ENCODE results near the gene C4orf17. TPM values are rescaled to one million over a fixed set of nuclear protein-coding genes. Genes with fewer than 3 reads are reported as not detected.
A peak's percentile ranks its signal among the peaks of the same experiment; 100 is the strongest.

The C4orf17 gene
- total RNA-seq, 1 donor from 2014 or later = not detected

DNA sequence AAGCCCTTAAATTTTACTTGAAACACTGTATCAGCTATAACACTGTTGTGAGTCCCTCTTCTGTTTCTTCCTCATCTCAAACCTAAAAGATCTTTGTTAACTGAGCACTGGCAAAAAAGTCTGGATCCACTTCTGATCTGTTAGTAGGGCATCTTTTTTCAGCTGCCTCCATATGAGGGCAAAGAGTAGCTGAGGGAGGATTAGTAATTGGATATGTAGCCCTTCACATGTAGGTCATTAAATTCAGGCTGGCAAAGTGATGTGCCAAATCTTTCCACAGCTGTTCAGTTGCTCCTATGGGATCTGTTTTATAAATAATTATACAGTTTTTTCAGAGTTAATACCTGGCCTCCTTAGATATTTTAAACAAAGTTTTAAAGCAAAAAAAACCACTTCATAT lies 54.1 kb downstream of the C4orf17 start:
- peaks cover 20% of the 10 kb centered on the region for H3K27me3 Mint-ChIP-seq
- H3K4me3 Mint-ChIP-seq = peak overlapping the region; percentile 22
- intact Hi-C loops (cut with micrococcal nuclease) = loop anchor here (1.0 to 10.0 kb wide), 7 partner anchors 291 to 1303 kb away; partner anchors contain the start of genes ADH5, EIF4E, METAP1 and RAP1GDS1
- peaks cover 16% of the 10 kb centered on the region for H3K4me1 Mint-ChIP-seq
- peaks cover 3% of the 10 kb centered on the region for H3K36me3 Mint-ChIP-seq (ENCODE audit: low read depth)
- H3K27ac Mint-ChIP-seq = no peak overlapping the region
- no peaks in the 10 kb centered on the region for H3K9me3 Mint-ChIP-seq
- DNase-seq = no peak

DNA sequence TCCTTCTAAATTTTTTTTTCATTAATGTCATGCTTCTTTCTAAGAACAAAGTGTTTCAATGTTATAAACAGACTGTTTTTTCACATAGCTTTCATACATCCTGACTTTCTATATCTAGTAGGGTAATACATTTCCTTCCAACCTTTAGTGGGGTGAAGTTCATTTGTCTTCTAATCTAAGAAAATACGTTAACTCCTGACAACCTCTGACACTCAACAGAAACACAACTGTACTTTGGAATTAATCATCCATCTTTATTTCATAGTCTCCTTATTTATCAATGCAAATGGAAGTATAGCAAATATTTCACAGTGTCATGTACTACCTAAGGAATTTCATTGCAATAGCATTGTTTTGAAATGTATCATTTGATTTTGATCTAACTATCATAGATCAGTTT lies 61.1 kb downstream of the C4orf17 start:
- no peaks in the 10 kb centered on the region for H3K9me3 Mint-ChIP-seq
- H3K36me3 Mint-ChIP-seq (ENCODE audit: low read depth) = no peaks in the 10 kb centered on the region
- peaks cover 2% of the 10 kb centered on the region for H3K4me1 Mint-ChIP-seq
- peaks cover 38% of the 10 kb centered on the region for H3K27me3 Mint-ChIP-seq
- no peak overlapping the region for H3K27ac Mint-ChIP-seq
- intact Hi-C loops (cut with micrococcal nuclease) = no loop called here
- no peak for DNase-seq
- no peak overlapping the region for H3K4me3 Mint-ChIP-seq

DNA sequence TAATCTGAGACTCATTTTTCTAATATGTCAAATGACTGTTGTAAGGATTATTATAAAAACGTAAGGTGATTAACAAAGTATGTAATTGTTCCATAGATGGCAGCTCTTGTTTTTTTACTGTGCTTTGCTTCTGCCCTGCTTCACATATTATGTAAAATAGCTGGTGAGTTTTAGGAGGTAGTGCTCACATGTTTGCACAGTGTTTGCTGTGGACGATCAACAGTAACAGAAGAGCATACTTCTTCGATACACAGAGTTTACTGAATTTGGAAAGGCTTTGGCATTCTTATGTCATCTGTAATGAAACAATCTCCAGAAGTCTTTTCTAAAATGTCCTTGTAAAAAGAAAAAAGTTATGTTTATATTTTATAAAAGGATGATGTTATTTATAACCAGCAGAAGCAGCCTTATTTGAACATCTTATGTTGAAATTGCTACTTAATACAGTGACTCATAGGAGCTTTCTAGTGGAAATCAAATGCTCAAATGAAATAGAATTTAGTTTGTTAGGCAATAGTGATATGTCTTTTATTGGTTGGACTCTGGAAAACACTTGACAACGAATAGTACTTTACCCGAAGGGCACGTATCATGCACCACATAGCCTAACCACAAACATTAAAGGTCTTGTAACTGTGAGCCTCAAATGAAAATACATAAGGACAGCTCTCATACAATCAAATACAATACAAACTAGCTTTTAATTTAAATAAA lies 61.9 kb downstream of the C4orf17 start:
- intact Hi-C loops (cut with micrococcal nuclease) = no loop called here
- no peak for DNase-seq
- no peak overlapping the region for H3K4me3 Mint-ChIP-seq
- H3K9me3 Mint-ChIP-seq = no peaks in the 10 kb centered on the region
- H3K27me3 Mint-ChIP-seq = peaks cover 35% of the 10 kb centered on the region
- H3K27ac Mint-ChIP-seq = no peak overlapping the region
- H3K4me1 Mint-ChIP-seq = peaks cover 2% of the 10 kb centered on the region
- H3K36me3 Mint-ChIP-seq (ENCODE audit: low read depth) = no peaks in the 10 kb centered on the region

DNA sequence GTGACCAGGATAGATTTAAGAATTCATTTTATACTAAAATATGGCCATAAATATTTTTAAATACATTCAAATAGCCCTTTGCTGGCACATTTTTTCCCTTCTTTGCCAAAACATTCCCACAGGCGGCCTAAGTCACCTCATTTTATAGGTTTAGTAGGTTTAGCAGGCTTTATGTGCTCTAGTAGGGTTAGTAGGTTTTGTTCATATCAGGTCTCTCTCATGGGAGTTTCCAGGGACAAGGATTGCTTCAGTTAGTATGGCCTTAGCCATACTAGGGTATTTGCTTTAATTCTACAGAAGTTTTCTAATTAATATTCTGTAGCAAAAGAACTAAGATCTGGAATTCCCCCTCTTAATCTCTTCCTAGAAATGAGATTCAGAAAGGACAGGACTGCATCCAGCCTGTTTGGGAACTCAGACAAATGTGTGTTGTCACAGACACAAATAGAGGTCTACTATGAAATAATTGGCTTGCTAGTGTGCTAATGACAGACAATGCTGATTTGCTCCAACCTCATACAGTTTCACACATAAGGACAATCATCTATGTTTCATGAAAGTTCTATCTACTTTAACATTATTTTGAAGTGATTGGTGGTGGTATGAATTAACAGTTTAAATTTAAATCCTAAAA lies 63.0 kb downstream of the C4orf17 start:
- intact Hi-C loops (cut with micrococcal nuclease) = no loop called here
- no peaks in the 10 kb centered on the region for H3K9me3 Mint-ChIP-seq
- H3K27me3 Mint-ChIP-seq = peaks cover 34% of the 10 kb centered on the region
- no peaks in the 10 kb centered on the region for H3K36me3 Mint-ChIP-seq (ENCODE audit: low read depth)
- H3K4me1 Mint-ChIP-seq = peaks cover 2% of the 10 kb centered on the region
- no peak overlapping the region for H3K4me3 Mint-ChIP-seq
- no peak overlapping the region for H3K27ac Mint-ChIP-seq
- no peak for DNase-seq

DNA sequence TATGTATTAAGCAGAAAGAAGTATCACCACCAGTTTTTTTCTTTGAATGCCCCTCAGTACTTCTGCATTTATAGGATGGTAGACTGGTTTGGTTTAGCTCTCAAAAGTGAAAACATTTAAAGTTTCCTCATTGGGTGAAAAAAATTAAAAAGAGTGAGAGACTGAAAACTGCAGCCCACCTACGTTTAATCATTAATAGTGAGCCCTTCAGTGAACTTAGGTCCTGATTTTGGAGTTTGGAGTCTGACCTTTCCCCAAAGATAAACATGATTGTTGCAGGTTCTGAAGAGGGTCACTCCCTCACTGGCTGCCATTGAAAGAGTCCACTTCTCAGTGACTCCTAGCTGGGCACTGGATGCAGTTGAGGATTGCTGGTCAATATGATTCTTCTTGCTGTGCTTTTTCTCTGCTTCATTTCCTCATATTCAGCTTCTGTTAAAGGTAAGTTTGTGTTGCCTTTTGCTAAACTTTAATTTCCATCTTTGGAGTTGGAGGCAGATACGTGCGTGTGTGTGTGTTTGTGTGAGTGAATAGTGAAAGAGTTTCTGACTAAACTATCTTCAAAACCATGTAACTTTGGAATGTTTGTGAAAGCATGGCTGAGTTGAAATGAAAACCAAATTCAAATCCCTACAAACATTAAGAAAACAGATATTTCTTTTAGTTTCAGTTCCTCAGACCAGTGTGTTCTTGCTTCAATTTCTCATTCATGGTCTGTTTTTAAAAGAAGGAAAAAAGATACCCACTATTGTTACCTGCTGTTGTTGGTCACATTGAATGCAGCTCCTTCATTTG lies 63.9 kb downstream of the C4orf17 start, which contains the start of gene MTTP:
TSS of gene MTTP (plus strand) at position 295 of the 795 bp plus-strand sequence. CDS start at position 381, 86 bp downstream.
- Mint-ChIP-seq H3K9me3 (no peaks in the 10 kb centered on the region), H3K27ac (no peak within 1 kb of the TSS), H3K4me1 (peaks cover 2% of the 10 kb centered on the region), H3K27me3 (peaks cover 35% of the 10 kb centered on the region), H3K36me3 (ENCODE audit: low read depth) (no peaks in the 10 kb centered on the region), H3K4me3 (no peak within 1 kb of the TSS)
- intact Hi-C loops (cut with micrococcal nuclease) = no loop called here
- no peak for DNase-seq

DNA sequence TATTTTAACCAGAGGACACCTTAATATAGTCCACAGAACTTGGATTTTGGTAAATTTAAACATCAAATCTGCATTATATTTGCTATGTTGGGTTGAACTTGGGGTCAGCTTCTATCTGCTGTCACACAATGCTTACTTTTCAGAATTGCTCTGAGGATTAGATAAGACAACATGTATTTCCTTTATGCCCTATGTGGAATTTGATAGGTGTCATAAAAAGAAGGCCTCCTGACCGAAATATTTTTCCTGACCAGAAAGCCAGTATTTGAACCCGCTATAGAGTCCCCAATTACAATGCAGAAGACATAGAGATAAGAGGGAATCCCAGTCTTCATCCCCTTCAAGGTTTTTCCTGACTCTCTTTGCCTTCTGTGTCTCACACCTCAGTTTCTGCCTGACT lies 67.9 kb downstream of the C4orf17 start:
- Mint-ChIP-seq H3K4me1 (peaks cover 2% of the 10 kb centered on the region), H3K27me3 (peaks cover 26% of the 10 kb centered on the region), H3K36me3 (ENCODE audit: low read depth) (no peaks in the 10 kb centered on the region), H3K27ac (no peak overlapping the region), H3K9me3 (no peaks in the 10 kb centered on the region), H3K4me3 (no peak overlapping the region)
- no peak for DNase-seq
- intact Hi-C loops (cut with micrococcal nuclease) = no loop called here

DNA sequence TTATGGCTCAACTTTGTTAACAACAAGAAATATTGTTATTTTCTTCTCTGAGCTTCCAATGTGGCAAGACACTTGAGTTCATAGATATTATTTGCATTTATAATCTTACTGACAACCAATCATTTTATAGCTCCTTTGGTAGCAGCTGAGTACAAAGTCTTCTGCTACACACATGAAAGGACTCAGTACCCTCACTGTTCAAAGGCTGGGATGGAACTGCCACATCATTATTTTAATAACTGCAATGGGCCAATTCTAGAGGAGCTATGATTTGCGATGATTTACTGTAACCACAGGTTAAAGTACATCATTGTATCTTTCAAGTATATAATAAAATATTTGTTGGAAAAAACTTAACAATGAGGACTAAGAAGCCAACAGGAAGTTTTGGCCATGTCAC lies 74.7 kb downstream of the C4orf17 start:
- intact Hi-C loops (cut with micrococcal nuclease) = no loop called here
- Mint-ChIP-seq H3K27me3 (peaks cover 16% of the 10 kb centered on the region), H3K36me3 (ENCODE audit: low read depth) (no peaks in the 10 kb centered on the region), H3K4me3 (no peak overlapping the region), H3K9me3 (no peaks in the 10 kb centered on the region), H3K27ac (no peak overlapping the region), H3K4me1 (no peaks in the 10 kb centered on the region)
- DNase-seq = no peak

DNA sequence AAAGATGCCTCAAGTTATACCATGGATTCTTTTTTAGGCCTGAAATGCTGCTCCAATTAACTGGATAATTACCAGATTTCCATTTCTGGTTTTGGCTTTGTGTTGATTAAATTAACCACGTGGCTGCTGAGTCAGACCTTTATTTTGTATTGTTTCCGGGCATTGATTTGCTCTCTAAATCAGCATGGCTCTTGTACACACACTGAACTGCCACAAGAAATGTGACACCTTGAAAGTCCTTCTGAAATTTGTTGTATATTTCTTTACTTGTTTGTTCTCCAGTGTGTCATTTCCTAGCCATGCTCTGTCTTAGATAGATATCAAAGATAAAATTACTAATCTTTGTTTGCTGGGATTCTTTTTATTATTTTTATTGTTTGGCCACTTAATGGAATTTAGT lies 75.5 kb downstream of the C4orf17 start:
- no peak overlapping the region for H3K27ac Mint-ChIP-seq
- no peaks in the 10 kb centered on the region for H3K9me3 Mint-ChIP-seq
- no peak for DNase-seq
- no peaks in the 10 kb centered on the region for H3K4me1 Mint-ChIP-seq
- peaks cover 13% of the 10 kb centered on the region for H3K27me3 Mint-ChIP-seq
- no peak overlapping the region for H3K4me3 Mint-ChIP-seq
- no peaks in the 10 kb centered on the region for H3K36me3 Mint-ChIP-seq (ENCODE audit: low read depth)
- intact Hi-C loops (cut with micrococcal nuclease) = no loop called here

DNA sequence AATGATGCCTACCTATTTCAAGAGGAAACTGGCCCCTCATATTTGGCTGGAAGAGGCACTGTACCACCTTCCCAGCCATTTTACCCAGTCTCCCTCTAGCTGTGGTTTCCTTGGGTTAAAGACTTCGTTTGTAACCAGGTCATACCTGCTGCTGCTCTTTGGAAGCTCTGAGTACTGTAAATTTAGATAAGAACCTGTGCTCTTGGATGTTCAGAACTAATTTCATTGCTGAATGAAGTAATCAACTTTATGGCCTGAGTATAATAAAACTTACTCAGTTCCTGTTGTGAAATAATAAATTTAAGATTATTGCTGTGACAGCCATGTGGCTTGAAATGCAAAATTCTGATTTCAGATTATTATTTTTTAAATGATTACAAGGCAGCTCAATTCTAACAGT lies 76.0 kb downstream of the C4orf17 start:
- H3K4me1 Mint-ChIP-seq = no peaks in the 10 kb centered on the region
- H3K27me3 Mint-ChIP-seq = peaks cover 13% of the 10 kb centered on the region
- no peak for DNase-seq
- no peaks in the 10 kb centered on the region for H3K36me3 Mint-ChIP-seq (ENCODE audit: low read depth)
- H3K9me3 Mint-ChIP-seq = no peaks in the 10 kb centered on the region
- H3K27ac Mint-ChIP-seq = no peak overlapping the region
- no peak overlapping the region for H3K4me3 Mint-ChIP-seq
- intact Hi-C loops (cut with micrococcal nuclease) = no loop called here

DNA sequence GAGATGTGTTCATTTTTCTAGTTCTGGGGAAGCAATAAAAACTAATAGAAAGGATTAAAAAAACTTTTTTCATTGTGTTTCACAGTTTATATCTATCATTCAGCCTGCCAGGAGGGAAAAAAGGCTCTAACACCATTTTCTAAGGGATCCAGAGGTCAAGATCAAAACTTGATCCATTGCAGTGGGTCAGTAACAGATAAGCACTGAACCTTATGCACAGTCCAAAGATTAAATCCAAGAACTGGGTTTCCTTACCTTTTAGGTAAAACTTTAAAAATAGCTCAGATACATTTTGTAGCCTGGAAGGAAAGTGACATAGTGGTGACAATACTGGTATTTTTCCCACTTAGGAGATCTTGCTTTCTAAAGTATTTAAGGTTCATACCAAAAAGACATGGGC lies 76.5 kb downstream of the C4orf17 start:
- no peaks in the 10 kb centered on the region for H3K9me3 Mint-ChIP-seq
- H3K27me3 Mint-ChIP-seq = peaks cover 11% of the 10 kb centered on the region
- no peak for DNase-seq
- intact Hi-C loops (cut with micrococcal nuclease) = no loop called here
- H3K4me3 Mint-ChIP-seq = no peak overlapping the region
- no peak overlapping the region for H3K27ac Mint-ChIP-seq
- no peaks in the 10 kb centered on the region for H3K4me1 Mint-ChIP-seq
- H3K36me3 Mint-ChIP-seq (ENCODE audit: low read depth) = no peaks in the 10 kb centered on the region

DNA sequence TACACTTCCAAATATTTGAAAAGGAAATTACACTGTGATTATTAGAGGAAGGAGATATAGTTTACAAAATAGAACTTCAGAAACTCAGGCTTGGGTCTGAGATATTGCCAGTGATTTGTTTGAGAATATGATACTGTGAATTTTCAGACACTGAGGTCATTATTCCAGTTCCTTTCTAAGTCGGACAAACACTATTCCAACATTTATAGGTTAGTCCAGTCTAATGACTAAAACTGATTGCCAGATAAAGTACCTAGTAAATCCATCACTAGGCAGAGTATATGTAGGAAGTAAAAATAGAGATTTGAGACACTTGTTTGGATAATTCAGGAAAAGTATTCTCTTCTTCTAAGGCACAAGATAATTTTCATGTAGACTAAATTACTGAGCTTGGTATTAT lies 77.0 kb downstream of the C4orf17 start:
- H3K27ac Mint-ChIP-seq = no peak overlapping the region

DNA sequence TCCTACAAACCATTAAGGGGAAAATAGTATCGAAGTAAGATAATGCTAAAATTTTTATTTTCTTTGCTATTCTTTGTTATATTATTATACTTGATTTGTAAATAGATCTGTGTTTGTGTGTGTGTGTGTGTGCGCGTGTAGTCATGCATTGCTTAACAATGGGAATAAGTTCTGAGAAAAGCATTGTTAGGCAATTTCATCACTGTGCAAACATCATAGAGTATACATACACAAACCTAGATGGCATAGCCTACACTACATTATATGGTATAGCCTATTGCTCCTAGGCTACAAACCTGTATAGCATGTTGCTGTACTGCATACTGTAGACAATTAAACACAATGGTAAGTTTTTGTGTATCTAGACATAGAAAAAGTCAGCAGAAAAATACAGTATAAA lies 80.9 kb downstream of the C4orf17 start:
- Mint-ChIP-seq H3K36me3 (ENCODE audit: low read depth) (no peaks in the 10 kb centered on the region), H3K9me3 (no peaks in the 10 kb centered on the region), H3K27me3 (peaks cover 4% of the 10 kb centered on the region), H3K4me1 (no peaks in the 10 kb centered on the region), H3K27ac (no peak overlapping the region), H3K4me3 (no peak overlapping the region)
- no peak for DNase-seq
- intact Hi-C loops (cut with micrococcal nuclease) = no loop called here

More for the DNA sequence above, 77.0 kb downstream of the C4orf17 start:
- no peak for DNase-seq
- intact Hi-C loops (cut with micrococcal nuclease) = no loop called here
- no peaks in the 10 kb centered on the region for H3K9me3 Mint-ChIP-seq
- peaks cover 9% of the 10 kb centered on the region for H3K27me3 Mint-ChIP-seq
- H3K4me3 Mint-ChIP-seq = no peak overlapping the region
- H3K36me3 Mint-ChIP-seq (ENCODE audit: low read depth) = no peaks in the 10 kb centered on the region
- H3K4me1 Mint-ChIP-seq = no peaks in the 10 kb centered on the region

All from activated CD4-positive, alpha-beta T cell treated with anti-CD3 and anti-CD28 coated beads, Interleukin-2, amount 10 ng/mL, durations not matched to agents 24 days and 14 days (primary cell).